Esophagus squamous epithelium (tissue), 4 donors: ENCODE data around the gene OPCML.

Experiments used
- POLR2A ChIP-seq, 4 donors: fragments of 450-650 bp; IDR thresholded peaks; one replicate each; pipeline ENCODE4 v1.6.1; 2017; ENCODE audit warnings: antibody characterized with exemption in 4 of 4, mild to moderate bottlenecking in 4 of 4, moderate library complexity in 3 of 4
- TF ChIP-seq, protein P1 (sequence below), 6 experiments: fragments of 450-650 bp in 4 of 6; fragments of 200-600 bp in 2 of 6; sonication (generic) in 2 of 6; IDR thresholded peaks; one replicate each; pipeline ENCODE4 v1.5.1; 2016 to 2019; ENCODE audit warnings: antibody characterized with exemption in 6 of 6, mild to moderate bottlenecking in 4 of 6, moderate library complexity in 4 of 6

GRCh38 chr11:132962041-132962440 lies 570.3 kb downstream of the OPCML start:
- TF ChIP-seq, protein P1, sequence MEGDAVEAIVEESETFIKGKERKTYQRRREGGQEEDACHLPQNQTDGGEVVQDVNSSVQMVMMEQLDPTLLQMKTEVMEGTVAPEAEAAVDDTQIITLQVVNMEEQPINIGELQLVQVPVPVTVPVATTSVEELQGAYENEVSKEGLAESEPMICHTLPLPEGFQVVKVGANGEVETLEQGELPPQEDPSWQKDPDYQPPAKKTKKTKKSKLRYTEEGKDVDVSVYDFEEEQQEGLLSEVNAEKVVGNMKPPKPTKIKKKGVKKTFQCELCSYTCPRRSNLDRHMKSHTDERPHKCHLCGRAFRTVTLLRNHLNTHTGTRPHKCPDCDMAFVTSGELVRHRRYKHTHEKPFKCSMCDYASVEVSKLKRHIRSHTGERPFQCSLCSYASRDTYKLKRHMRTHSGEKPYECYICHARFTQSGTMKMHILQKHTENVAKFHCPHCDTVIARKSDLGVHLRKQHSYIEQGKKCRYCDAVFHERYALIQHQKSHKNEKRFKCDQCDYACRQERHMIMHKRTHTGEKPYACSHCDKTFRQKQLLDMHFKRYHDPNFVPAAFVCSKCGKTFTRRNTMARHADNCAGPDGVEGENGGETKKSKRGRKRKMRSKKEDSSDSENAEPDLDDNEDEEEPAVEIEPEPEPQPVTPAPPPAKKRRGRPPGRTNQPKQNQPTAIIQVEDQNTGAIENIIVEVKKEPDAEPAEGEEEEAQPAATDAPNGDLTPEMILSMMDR (IDR thresholded peaks at IDR 0.05) = no peak
- TF ChIP-seq POLR2A (IDR thresholded peaks at IDR 0.05) = no peak
